ENCODE measurements around the gene NOXRED1.

The NOXRED1 gene

GRCh38 chr14:77344377-77344996 is 78.8 kb downstream of the NOXRED1 start:
- no peak for DNase-seq (ENCODE audit: extremely low read depth in 1 of 2, low read depth in 1 of 2)
